ENCODE results near the gene TIAM1.

GRCh38 chr21:31234936-31235335 lies 109.1 kb downstream of the TIAM1 start:
- no peak for TF ChIP-seq CTCF (IDR thresholded peaks at IDR 0.05)
- TF ChIP-seq POLR2A (IDR thresholded peaks at IDR 0.05), result no peak
- TF ChIP-seq EP300 (IDR thresholded peaks at IDR 0.05), result no peak
